ENCODE measurements around the gene PDE6B. TPM values are rescaled to one million over a fixed set of nuclear protein-coding genes. Genes with fewer than 3 reads are reported as not detected.
"Not testable (repeated sequence)": the region's sequence is repeated elsewhere in the genome, so short reads cannot be mapped to it uniquely, and the experiment has no call there.

The PDE6B gene
- total RNA-seq, 2 donors from 2014 or later = 14.0 to 18.9 TPM

GRCh38 chr4:629636-629914 lies 4.2 kb downstream of the PDE6B start:
- Mint-ChIP-seq H3K27ac (no peak overlapping the region), H3K27me3 (ENCODE audit: low read depth) (peaks cover under 1% of the 10 kb centered on the region), H3K4me3 (no peak overlapping the region), H3K4me1 (ENCODE audit: low read depth) (no peaks in the 10 kb centered on the region), H3K9me3 (peaks cover 4 to 12% of the 10 kb centered on the region in 2 donors), H3K36me3 (ENCODE audit: insufficient read depth in 2 of 2) (no peaks in the 10 kb centered on the region)
- DNase-seq (no peak), ATAC-seq (replicated peaks in 1 of 2) (no peak)

DNA sequence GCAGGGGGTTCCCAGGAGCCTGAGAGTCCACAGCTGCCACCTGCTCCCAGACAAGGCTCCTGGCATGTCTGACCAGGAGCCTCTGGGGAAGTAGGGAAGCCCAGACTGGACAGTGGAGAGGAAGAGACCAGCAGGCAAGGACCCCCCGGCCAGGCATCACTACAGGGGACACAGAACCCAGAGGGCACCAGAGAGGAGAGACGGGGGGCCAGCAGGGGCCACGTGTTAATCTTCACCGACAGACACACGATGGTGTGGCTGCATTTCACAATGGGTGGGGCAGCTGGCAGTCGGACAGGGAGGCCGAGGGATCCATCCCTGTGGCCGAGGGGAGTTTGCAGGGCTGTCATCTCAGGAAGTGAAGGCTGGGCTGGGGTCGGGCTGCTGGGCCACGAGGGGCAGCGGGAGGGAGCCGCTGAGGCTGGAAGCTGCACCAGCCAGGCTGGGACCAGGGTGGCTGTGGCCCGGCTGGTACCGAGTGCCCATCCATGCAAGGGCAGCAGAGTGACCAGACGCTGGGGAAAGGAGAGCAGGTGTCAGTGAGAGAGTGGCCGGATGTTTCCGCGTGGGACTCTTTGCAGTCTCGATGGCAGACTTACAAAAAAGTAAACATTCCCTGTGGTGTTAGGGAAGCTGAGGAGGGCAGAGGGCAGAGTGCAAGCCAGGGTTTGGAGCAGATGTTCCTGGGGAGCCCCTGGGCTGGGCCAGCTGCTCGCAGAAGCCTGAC lies 4.7 kb downstream of the PDE6B start:
- Mint-ChIP-seq H3K27me3 (ENCODE audit: low read depth) (no peaks in the 10 kb centered on the region), H3K4me1 (ENCODE audit: low read depth) (no peaks in the 10 kb centered on the region), H3K36me3 (ENCODE audit: insufficient read depth in 2 of 2) (no peaks in the 10 kb centered on the region), H3K4me3 (no peak overlapping the region), H3K27ac (no peak overlapping the region), H3K9me3 (peaks cover 4 to 12% of the 10 kb centered on the region in 2 donors)
- DNase-seq = no peak
- ATAC-seq (replicated peaks in 1 of 2) = no peak

- Mint-ChIP-seq H3K36me3 (ENCODE audit: insufficient read depth in 2 of 2) (no peaks in the 10 kb centered on the region), H3K9me3 (peaks cover 4 to 12% of the 10 kb centered on the region in 2 donors), H3K27me3 (ENCODE audit: low read depth) (no peaks in the 10 kb centered on the region), H3K4me3 (no peak overlapping the region), H3K27ac (no peak overlapping the region), H3K4me1 (ENCODE audit: low read depth) (no peaks in the 10 kb centered on the region)
- ATAC-seq (replicated peaks in 1 of 2) (no peak), DNase-seq (no peak)
Measured at GRCh38 chr4:630656-631055, 5.3 kb downstream of the PDE6B start.

GRCh38 chr4:632196-632790 lies 6.9 kb downstream of the PDE6B start:
- DNase-seq (no peak), ATAC-seq (replicated peaks in 1 of 2) (no peak)
- no peaks in the 10 kb centered on the region for H3K36me3 Mint-ChIP-seq (ENCODE audit: insufficient read depth in 2 of 2)
- H3K4me3 Mint-ChIP-seq = no peak overlapping the region
- H3K27ac Mint-ChIP-seq = no peak overlapping the region
- H3K9me3 Mint-ChIP-seq = peaks cover 4 to 12% of the 10 kb centered on the region in 2 donors
- no peaks in the 10 kb centered on the region for H3K27me3 Mint-ChIP-seq (ENCODE audit: low read depth)
- H3K4me1 Mint-ChIP-seq (ENCODE audit: low read depth) = no peaks in the 10 kb centered on the region

DNA sequence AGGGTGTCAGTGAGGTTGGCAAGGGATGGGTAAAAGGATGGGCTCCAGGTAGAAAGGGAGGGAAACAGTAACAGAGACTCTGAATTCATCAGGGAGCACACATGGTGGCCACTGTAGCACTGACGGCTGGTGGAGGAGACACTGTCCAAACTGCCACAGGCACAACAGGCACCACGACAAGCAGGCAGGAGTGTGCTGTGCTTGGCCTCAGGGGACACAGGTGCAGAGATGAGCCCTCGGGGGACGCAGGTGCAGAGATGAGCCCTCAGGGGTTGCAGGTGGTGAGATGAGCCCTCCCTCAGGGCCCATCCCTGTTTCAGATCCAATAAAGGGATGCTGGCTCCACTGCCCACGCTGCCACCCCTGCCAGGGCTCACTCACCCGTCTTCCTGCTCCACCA lies 7.6 kb downstream of the PDE6B start:
- no peak for DNase-seq
- H3K27me3 Mint-ChIP-seq (ENCODE audit: low read depth) = no peaks in the 10 kb centered on the region
- no peak for ATAC-seq (replicated peaks in 1 of 2)
- no peak overlapping the region for H3K27ac Mint-ChIP-seq
- no peak overlapping the region for H3K4me3 Mint-ChIP-seq
- no peaks in the 10 kb centered on the region for H3K4me1 Mint-ChIP-seq (ENCODE audit: low read depth)
- H3K9me3 Mint-ChIP-seq = peaks cover 4 to 12% of the 10 kb centered on the region in 2 donors
- no peaks in the 10 kb centered on the region for H3K36me3 Mint-ChIP-seq (ENCODE audit: insufficient read depth in 2 of 2)

GRCh38 chr4:633406-633805 lies 8.0 kb downstream of the PDE6B start:
- DNase-seq (no peak), ATAC-seq (replicated peaks in 1 of 2) (no peak)
- Mint-ChIP-seq H3K36me3 (ENCODE audit: insufficient read depth in 2 of 2) (no peaks in the 10 kb centered on the region), H3K27me3 (ENCODE audit: low read depth) (no peaks in the 10 kb centered on the region), H3K4me1 (ENCODE audit: low read depth) (no peaks in the 10 kb centered on the region), H3K4me3 (no peak overlapping the region), H3K27ac (no peak overlapping the region), H3K9me3 (peaks cover 4 to 12% of the 10 kb centered on the region in 2 donors)

- Mint-ChIP-seq H3K4me1 (ENCODE audit: low read depth) (no peaks in the 10 kb centered on the region), H3K27me3 (ENCODE audit: low read depth) (no peaks in the 10 kb centered on the region), H3K9me3 (peaks cover 4 to 12% of the 10 kb centered on the region in 2 donors), H3K36me3 (ENCODE audit: insufficient read depth in 2 of 2) (no peaks in the 10 kb centered on the region), H3K4me3 (no peak overlapping the region), H3K27ac (no peak overlapping the region)
- DNase-seq = no peak
- ATAC-seq (replicated peaks in 1 of 2) = no peak
Measured at GRCh38 chr4:633976-634598, 8.7 kb downstream of the PDE6B start.

GRCh38 chr4:634599-634985 lies 9.2 kb downstream of the PDE6B start:
- H3K27me3 Mint-ChIP-seq (ENCODE audit: low read depth) = no peaks in the 10 kb centered on the region
- H3K9me3 Mint-ChIP-seq = peaks cover 4 to 12% of the 10 kb centered on the region in 2 donors
- DNase-seq = no peak
- no peaks in the 10 kb centered on the region for H3K36me3 Mint-ChIP-seq (ENCODE audit: insufficient read depth in 2 of 2)
- H3K4me1 Mint-ChIP-seq (ENCODE audit: low read depth) = no peaks in the 10 kb centered on the region
- no peak overlapping the region for H3K4me3 Mint-ChIP-seq
- ATAC-seq (replicated peaks in 1 of 2) = no peak
- H3K27ac Mint-ChIP-seq = no peak overlapping the region

DNA sequence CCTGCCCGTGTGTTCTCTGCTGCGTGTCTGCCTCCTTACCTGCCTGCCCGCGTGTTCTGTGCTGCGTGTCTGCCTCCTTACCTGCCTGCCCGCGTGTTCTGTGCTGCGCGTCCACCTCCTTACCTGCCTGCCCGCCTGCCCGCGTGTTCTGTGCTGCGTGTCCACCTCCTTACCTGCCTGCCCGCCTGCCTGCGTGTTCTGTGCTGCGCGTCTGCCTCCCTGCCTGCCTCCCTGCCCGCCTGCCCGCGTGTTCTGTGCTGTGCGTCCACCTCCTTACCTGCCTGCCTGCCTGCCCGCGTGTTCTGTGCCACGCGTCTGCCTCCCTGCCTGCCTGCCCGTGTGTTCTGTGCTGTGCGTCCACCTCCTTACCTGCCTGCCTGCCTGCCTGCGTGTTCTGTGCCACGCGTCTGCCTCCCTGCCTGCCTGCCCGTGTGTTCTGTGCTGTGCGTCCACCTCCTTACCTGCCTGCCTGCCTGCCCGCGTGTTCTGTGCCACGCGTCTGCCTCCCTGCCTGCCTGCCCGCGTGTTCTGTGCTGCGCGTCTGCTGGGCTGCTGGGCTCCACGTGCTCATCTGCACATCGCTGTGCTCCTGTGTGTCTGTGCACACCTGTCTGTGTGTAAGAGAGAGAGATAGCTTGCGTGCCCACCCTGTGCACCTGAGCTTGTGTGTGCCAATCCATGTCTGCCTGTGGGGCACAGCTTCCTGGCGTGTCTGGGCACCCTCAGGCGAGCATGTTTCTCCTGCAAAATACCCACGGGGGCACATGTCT lies 9.9 kb downstream of the PDE6B start:
- H3K9me3 Mint-ChIP-seq = peaks cover 4 to 12% of the 10 kb centered on the region in 2 donors
- H3K27me3 Mint-ChIP-seq (ENCODE audit: low read depth); H3K27ac Mint-ChIP-seq; H3K36me3 Mint-ChIP-seq (ENCODE audit: insufficient read depth in 2 of 2); DNase-seq; H3K4me3 Mint-ChIP-seq; H3K4me1 Mint-ChIP-seq (ENCODE audit: low read depth); ATAC-seq (replicated peaks in 1 of 2): not testable (repeated sequence)

- Mint-ChIP-seq H3K4me3 (no peak overlapping the region), H3K9me3 (peaks cover 4 to 15% of the 10 kb centered on the region in 2 donors), H3K4me1 (ENCODE audit: low read depth) (no peaks in the 10 kb centered on the region), H3K36me3 (ENCODE audit: insufficient read depth in 2 of 2) (peaks cover 0 to 1% of the 10 kb centered on the region in 2 donors), H3K27ac (no peak overlapping the region), H3K27me3 (ENCODE audit: low read depth) (no peaks in the 10 kb centered on the region)
- no peak for DNase-seq
- no peak for ATAC-seq (replicated peaks in 1 of 2)
Measured at GRCh38 chr4:635851-636627, 10.7 kb downstream of the PDE6B start.

DNA sequence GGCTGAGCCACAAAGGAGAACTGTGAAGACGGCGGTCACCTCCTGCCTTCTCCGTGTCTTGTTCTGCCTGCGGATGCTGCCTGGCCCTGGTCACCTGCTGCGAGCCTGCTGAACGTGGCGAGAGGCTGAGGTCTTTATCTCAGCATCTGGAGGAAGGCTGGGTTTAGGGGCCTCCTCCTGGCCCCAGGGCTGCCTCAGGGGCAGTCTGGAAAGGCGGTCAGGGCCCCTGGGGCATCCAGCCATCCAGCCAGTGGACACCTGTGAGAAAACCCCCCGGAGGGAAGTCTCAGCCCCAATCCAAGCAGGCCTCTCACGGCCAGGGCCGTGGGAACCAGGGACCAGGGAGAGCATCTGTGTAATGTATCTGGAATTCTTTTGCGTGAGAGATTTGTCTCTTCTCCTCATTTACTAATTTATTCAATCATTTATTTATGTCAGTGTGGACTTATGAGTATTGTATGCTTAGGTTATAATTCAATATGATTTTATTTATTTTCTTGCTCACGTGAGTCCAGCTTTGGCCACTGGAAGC lies 11.3 kb downstream of the PDE6B start:
- no peak overlapping the region for H3K4me3 Mint-ChIP-seq
- ATAC-seq (replicated peaks in 1 of 2) (no peak), DNase-seq (no peak)
- H3K9me3 Mint-ChIP-seq = peaks cover 0 to 11% of the 10 kb centered on the region in 2 donors
- H3K27me3 Mint-ChIP-seq (ENCODE audit: low read depth) = no peaks in the 10 kb centered on the region
- H3K27ac Mint-ChIP-seq = no peak overlapping the region
- peaks cover 0 to 3% of the 10 kb centered on the region in 2 donors for H3K36me3 Mint-ChIP-seq (ENCODE audit: insufficient read depth in 2 of 2)
- no peaks in the 10 kb centered on the region for H3K4me1 Mint-ChIP-seq (ENCODE audit: low read depth)

- H3K9me3 Mint-ChIP-seq = peaks cover 0 to 5% of the 10 kb centered on the region in 2 donors
- H3K4me3 Mint-ChIP-seq = no peak overlapping the region
- DNase-seq = no peak
- no peak overlapping the region for H3K27ac Mint-ChIP-seq
- peaks cover 0 to 3% of the 10 kb centered on the region in 2 donors for H3K36me3 Mint-ChIP-seq (ENCODE audit: insufficient read depth in 2 of 2)
- no peaks in the 10 kb centered on the region for H3K4me1 Mint-ChIP-seq (ENCODE audit: low read depth)
- ATAC-seq (replicated peaks in 1 of 2) = no peak
- no peaks in the 10 kb centered on the region for H3K27me3 Mint-ChIP-seq (ENCODE audit: low read depth)
Measured at GRCh38 chr4:637536-638280, 12.3 kb downstream of the PDE6B start.

All from activated T-cell treated with anti-CD3 and anti-CD28 coated beads, Interleukin-2, amount 50 U/mL, for 72 hours (primary cell).